ENCODE measurements around the gene IWS1.

IWS1 gene

GRCh38 chr2:127498386-127498785 lies 27.9 kb downstream of the IWS1 start:
- no peak for DNase-seq (ENCODE audit: low read depth, low spot score)

- DNase-seq (ENCODE audit: low read depth, low spot score), result no peak
Measured at GRCh38 chr2:127490283-127490682, 36.0 kb downstream of the IWS1 start.

- no peak for DNase-seq (ENCODE audit: low read depth, low spot score)
Measured at GRCh38 chr2:127486247-127487058, 39.8 kb downstream of the IWS1 start.

- DNase-seq (ENCODE audit: low read depth, low spot score), result no peak
Measured at GRCh38 chr2:127485694-127486071, 40.6 kb downstream of the IWS1 start.

GRCh38 chr2:127485051-127485693 lies 41.1 kb downstream of the IWS1 start:
- DNase-seq (ENCODE audit: low read depth, low spot score), result no peak

GRCh38 chr2:127482031-127482430 lies 44.3 kb downstream of the IWS1 start:
- DNase-seq (ENCODE audit: low read depth, low spot score), result no peak

GRCh38 chr2:127479866-127480743 lies 46.2 kb downstream of the IWS1 start:
- DNase-seq (ENCODE audit: low read depth, low spot score), result peak; percentile 60

GRCh38 chr2:127479219-127479825 lies 47.0 kb downstream of the IWS1 start:
- peak; percentile 74 for DNase-seq (ENCODE audit: low read depth, low spot score)

- DNase-seq (ENCODE audit: low read depth, low spot score), result no peak
Measured at GRCh38 chr2:127475788-127476187, 50.5 kb downstream of the IWS1 start.

GRCh38 chr2:127472268-127472667 lies 54.0 kb downstream of the IWS1 start:
- DNase-seq (ENCODE audit: low read depth, low spot score), result no peak

GRCh38 chr2:127471286-127471988 lies 54.9 kb downstream of the IWS1 start:
- no peak for DNase-seq (ENCODE audit: low read depth, low spot score)

- no peak for DNase-seq (ENCODE audit: low read depth, low spot score)
Measured at GRCh38 chr2:127469974-127470373, 56.3 kb downstream of the IWS1 start.

- no peak for DNase-seq (ENCODE audit: low read depth, low spot score)
Measured at GRCh38 chr2:127469051-127469450, 57.2 kb downstream of the IWS1 start.

- DNase-seq (ENCODE audit: low read depth, low spot score), result no peak
Measured at GRCh38 chr2:127465258-127465657, 61.0 kb downstream of the IWS1 start.

- DNase-seq (ENCODE audit: low read depth, low spot score), result no peak
Measured at GRCh38 chr2:127464470-127465257, 61.6 kb downstream of the IWS1 start.

GRCh38 chr2:127463155-127463991 lies 62.9 kb downstream of the IWS1 start:
- DNase-seq (ENCODE audit: low read depth, low spot score), result peak; percentile 81

- DNase-seq (ENCODE audit: low read depth, low spot score), result no peak
Measured at GRCh38 chr2:127462461-127462860, 63.8 kb downstream of the IWS1 start.

- DNase-seq (ENCODE audit: low read depth, low spot score), result no peak
Measured at GRCh38 chr2:127456960-127457359, 69.3 kb downstream of the IWS1 start.
